Hematopoietic multipotent progenitor cell treated with erythropoietin and hydrocortisone succinate and interleukin-3 and kit ligand, for 4 days (in vitro differentiated cells): ENCODE results near the gene TRIP10.
"Not testable (repeated sequence)": the region's sequence is repeated elsewhere in the genome, so short reads cannot be mapped to it uniquely, and the experiment has no call there.

Experiments
- DNase-seq: peaks from one replicate; pipeline ENCODE4 v3.0.0-alpha.2; 2015

TRIP10 gene

GRCh38 chr19:6739390-6739882 is at the start of gene TRIP10:
TRIP10 (plus strand) TSS chr19:6739680; CDS start chr19:6739762, 82 bp downstream.
- peak; percentile 91 for DNase-seq

- DNase-seq = no peak
Measured at GRCh38 chr19:6690160-6690885, 49.2 kb upstream of the TRIP10 start.

- no peak for DNase-seq
Measured at GRCh38 chr19:6691342-6691741, 48.1 kb upstream of the TRIP10 start.

GRCh38 chr19:6692027-6692426 is 47.5 kb upstream of the TRIP10 start:
- no peak for DNase-seq

GRCh38 chr19:6693056-6693471 is 46.4 kb upstream of the TRIP10 start:
- DNase-seq = no peak

GRCh38 chr19:6693681-6694080 is 45.8 kb upstream of the TRIP10 start:
- peak; percentile 80 for DNase-seq

- peak; percentile 45 for DNase-seq
Measured at GRCh38 chr19:6694147-6694815, 45.2 kb upstream of the TRIP10 start.

- DNase-seq = no peak
Measured at GRCh38 chr19:6696239-6696820, 43.1 kb upstream of the TRIP10 start.

GRCh38 chr19:6697291-6697690 is 42.2 kb upstream of the TRIP10 start:
- DNase-seq = peak; percentile 41

- DNase-seq = no peak
Measured at GRCh38 chr19:6699935-6700334, 39.5 kb upstream of the TRIP10 start.

GRCh38 chr19:6700586-6701316 is 38.7 kb upstream of the TRIP10 start:
- no peak for DNase-seq

- DNase-seq = no peak
Measured at GRCh38 chr19:6705931-6706632, 33.4 kb upstream of the TRIP10 start.

GRCh38 chr19:6706633-6706958 is 32.9 kb upstream of the TRIP10 start:
- no peak for DNase-seq

- DNase-seq = no peak
Measured at GRCh38 chr19:6707011-6707657, 32.3 kb upstream of the TRIP10 start.

GRCh38 chr19:6707658-6708018 is 31.8 kb upstream of the TRIP10 start:
- DNase-seq = no peak

GRCh38 chr19:6708346-6708745 is 31.1 kb upstream of the TRIP10 start:
- no peak for DNase-seq

- not testable (repeated sequence) for DNase-seq
Measured at GRCh38 chr19:6708913-6709312, 30.6 kb upstream of the TRIP10 start.

- DNase-seq = no peak
Measured at GRCh38 chr19:6709549-6709948, 29.9 kb upstream of the TRIP10 start.

GRCh38 chr19:6710273-6711077 is 29.0 kb upstream of the TRIP10 start:
- DNase-seq = no peak

GRCh38 chr19:6711078-6711361 is 28.5 kb upstream of the TRIP10 start:
- DNase-seq = no peak

GRCh38 chr19:6711605-6712004 is 27.9 kb upstream of the TRIP10 start:
- no peak for DNase-seq

GRCh38 chr19:6712231-6712630 is 27.2 kb upstream of the TRIP10 start:
- DNase-seq = no peak
